DOHH2 (cell line): ENCODE measurements around the gene GPRC5A.

Source experiments
- EZH2phosphoT487 ChIP-seq: fragments of 200-600 bp; sonication (generic); IDR thresholded peaks from 2 replicates; pipeline ENCODE4 v1.6.1; 2017; ENCODE audit warnings: borderline replicate concordance, mild to moderate bottlenecking, antibody characterized with exemption, low read length, moderate library complexity, mixed read lengths
- TF ChIP-seq, protein P1 (sequence below): fragments of 200-600 bp; sonication (generic); IDR thresholded peaks from one replicate; pipeline ENCODE4 v1.5.1; 2014; ENCODE audit warnings: antibody characterized with exemption, mild to moderate bottlenecking, low read depth, low read length; ENCODE audit not compliant: poor library complexity, severe bottlenecking

DNA sequence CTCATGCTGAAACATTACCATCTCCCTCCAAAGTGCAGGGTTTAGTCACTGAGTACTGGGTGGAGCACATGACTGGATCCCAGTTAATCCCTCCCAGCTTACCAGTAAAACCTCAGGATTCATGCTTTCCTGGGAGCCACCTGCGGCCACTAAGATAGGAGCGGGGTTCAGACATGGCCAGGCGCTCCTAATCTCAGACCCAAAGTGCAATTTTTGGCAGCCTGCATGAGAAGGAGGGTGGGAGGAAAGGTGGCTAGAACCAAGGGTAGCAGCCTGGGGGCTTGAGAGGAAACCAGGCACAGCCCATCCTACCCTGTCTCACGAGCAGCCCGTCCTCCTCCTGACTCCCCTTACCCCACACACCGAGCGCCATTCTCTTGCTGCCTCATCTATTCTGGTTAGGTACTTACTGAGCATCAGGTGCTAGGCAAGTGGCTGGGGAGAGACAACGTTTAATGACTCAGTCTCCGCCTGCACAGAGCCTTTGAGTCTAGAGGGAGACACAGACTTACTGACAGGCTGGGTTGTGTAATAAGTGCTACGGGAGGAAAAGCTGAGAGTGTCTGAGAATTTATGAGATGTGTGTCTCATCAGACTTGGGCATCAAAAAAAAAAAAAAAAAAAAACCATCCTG, 9.9 kb downstream of the GPRC5A start:
- TF ChIP-seq, protein P1, sequence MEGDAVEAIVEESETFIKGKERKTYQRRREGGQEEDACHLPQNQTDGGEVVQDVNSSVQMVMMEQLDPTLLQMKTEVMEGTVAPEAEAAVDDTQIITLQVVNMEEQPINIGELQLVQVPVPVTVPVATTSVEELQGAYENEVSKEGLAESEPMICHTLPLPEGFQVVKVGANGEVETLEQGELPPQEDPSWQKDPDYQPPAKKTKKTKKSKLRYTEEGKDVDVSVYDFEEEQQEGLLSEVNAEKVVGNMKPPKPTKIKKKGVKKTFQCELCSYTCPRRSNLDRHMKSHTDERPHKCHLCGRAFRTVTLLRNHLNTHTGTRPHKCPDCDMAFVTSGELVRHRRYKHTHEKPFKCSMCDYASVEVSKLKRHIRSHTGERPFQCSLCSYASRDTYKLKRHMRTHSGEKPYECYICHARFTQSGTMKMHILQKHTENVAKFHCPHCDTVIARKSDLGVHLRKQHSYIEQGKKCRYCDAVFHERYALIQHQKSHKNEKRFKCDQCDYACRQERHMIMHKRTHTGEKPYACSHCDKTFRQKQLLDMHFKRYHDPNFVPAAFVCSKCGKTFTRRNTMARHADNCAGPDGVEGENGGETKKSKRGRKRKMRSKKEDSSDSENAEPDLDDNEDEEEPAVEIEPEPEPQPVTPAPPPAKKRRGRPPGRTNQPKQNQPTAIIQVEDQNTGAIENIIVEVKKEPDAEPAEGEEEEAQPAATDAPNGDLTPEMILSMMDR, result no peak
- TF ChIP-seq EZH2phosphoT487, result no peak
